ENCODE measurements around the gene TP53TG5.
A peak's percentile ranks its signal among the peaks of the same experiment; 100 is the strongest.
"Not testable (repeated sequence)": the region's sequence is repeated elsewhere in the genome, so short reads cannot be mapped to it uniquely, and the experiment has no call there.

The TP53TG5 gene

DNA sequence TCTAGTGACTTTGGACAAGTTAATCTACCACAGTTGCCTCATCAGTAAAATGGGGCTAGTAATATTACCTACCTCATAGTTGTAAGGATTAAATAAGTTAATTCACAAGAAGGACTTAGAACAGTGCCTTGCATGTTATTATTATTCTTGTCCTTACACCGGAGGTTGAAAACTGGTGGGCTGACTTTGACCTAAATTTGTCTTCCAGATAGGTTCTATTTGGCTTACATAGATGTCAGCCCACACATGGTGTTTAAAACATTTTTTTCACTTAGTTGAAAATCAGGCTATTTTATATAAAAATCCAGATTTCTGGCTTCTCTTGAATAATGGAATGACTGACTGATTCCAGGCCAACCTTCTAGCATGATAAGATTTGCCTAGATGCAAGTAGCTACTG lies 11.9 kb downstream of the TP53TG5 start:
- no peak for DNase-seq (ENCODE audit: low spot score)

DNA sequence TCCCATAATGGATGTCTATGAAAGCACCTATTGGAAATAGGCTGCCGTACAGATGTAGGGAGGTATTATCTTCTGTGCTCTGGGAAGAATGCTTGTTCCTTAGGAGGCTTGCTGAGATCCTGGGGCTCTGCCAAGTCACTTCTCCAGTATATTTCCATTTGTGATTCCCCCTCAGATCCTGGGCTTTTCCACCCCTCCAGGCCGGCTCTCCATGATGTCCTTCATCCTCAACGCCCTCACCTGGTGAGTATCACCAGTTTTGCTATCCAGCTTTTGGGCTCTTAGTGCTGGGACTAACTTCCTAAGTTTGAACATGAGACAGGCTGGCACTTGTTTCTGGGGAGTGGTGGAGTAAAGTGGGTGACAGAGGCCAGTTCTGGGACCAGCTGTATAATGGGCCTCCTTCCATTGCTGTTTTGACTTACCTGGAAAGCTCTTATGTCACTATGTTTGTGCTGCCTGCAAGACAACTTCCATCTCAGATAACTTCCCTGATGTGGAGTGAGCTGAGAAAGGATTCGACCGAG lies 12.6 kb downstream of the TP53TG5 start:
- DNase-seq (ENCODE audit: low spot score) = no peak

DNA sequence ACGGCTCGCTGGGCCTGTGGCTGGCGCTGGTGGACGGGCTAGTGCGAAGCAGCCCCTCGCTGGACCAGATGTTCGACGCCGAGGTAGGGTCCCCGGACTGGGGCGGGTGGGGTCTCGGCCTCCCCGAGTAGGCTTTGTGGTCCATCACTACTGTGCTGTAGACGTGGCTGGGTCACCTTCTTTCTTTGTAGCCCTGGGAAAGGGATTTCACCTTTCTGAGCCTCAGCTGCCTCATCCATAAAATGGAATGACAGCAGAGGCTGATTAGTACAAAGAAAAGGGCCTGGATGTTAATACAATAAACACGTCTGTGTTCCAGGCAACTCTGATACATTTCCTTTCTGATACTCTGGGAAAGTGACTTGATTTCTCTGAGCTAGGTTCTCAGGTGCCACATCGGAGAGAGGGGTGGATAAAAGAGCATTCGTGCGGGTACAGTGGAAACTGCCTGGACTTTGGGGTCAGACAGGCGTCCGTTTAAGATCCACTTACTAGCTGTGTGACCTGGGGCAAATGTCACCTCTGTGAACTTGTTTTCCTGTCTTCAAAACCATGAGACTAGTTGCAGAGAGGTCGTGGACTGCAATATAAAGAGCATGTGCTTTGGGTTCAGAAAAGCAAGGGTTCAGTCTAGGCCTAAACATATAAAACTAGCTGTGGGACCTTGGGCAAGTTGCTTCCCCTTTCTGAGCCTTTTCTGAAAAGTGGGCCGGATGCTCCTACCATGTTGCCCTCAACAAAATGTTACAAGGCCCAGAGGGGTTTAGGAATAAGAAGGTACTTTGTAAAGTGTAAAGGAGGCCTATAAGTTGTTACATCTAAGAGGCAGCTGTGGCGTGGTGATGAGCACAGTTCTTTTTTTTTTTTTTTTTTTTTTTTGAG lies 14.3 kb downstream of the TP53TG5 start:
- DNase-seq (ENCODE audit: low spot score) = no peak

DNA sequence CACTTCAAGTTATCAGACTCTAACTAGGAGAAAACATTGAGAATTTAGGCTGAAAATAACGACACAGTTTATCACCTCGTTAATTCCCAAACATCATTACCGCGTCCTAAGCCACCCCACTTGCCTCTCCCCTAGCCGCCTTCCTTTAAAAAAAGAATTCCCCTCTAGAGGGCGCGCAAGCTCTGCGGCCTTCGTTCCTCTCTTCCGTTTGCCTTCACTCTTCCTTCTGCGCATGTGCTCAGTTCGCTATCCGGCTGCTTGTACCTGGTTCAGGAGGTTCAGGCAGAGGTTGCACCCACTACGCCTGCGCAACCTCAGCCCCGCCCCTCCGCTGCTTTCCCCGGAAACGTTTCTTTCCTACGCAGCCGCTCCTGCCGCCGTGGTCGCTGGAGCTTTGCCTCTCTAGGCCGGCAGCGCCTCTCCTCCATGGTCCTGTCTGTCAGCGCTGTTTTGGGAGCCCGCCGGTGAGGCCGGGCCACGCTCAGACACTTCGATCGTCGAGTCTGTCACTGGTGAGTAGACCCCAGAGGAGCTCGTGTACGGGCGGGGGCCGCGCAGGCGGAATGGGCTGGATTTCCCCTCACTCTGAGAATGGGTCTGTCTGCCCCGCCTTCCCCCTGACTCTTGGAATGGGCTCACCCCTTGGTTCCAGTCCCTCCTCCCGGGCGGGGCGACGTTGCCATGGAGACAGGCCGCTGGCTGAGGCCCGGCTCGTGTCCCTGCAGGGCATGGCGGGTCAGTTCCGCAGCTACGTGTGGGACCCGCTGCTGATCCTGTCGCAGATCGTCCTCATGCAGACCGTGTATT lies 15.1 kb downstream of the TP53TG5 start, which contains the start of gene SYS1:
SYS1 (plus strand) TSS at position 353 of the 807 bp plus-strand sequence; CDS start at position 729, 376 bp downstream.
- peak; percentile 99 for DNase-seq (ENCODE audit: low spot score)

DNA sequence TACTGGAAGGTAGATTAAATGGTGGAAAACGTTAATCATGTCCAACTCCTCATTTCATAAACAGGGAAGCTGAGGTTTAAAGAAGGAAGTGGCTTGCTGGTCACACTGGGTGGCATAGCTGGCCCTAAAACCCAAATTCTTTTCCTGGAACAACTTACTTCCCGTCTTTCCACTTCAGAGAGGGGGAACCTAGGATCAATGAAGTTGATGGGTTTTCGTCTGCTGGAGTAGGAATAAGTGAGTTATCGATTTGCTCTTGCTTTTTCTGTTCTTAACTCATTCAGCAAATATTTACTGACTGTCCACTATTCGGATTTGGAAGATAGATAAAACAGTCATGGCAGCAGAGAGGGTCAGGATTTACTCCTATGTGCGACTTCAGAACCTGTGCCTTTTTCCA lies 16.3 kb downstream of the TP53TG5 start:
- peak; percentile 6 for DNase-seq (ENCODE audit: low spot score)

DNA sequence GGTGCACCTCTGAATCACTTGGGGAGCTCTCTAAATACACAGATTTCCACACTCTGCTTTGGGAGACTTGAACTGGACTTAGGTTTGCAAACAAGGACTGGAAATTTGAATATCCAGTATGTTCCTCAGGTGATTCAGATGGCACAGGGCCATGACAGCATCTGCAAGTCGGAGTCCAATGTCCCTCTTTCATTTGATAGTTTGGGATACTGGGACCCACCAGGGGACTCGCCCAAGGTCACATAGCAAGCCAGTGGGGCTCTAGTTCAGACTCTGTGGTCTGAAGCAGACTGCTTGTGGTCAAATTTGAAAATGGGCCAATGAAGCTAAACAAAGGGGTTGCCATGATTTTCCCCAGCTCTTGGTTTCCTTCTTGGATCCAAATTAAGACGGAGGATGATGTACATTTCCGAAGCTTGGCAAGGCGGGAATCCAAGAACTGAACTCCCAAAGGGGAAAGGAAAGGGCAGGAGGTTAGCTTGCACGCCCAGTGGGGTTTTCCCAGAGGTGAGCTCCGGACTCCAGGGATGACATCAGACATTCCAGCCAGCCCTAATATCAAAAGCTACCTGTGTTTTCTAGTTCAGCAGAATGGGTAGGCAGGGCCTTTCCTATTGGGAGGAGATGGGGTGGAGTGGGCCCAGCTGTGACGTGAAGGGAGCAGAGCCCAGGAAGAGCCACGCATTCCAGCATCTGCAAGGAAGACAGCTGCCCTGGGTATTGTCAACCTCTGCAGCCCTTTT lies 18.5 kb downstream of the TP53TG5 start:
- DNase-seq (ENCODE audit: low spot score) = no peak

DNA sequence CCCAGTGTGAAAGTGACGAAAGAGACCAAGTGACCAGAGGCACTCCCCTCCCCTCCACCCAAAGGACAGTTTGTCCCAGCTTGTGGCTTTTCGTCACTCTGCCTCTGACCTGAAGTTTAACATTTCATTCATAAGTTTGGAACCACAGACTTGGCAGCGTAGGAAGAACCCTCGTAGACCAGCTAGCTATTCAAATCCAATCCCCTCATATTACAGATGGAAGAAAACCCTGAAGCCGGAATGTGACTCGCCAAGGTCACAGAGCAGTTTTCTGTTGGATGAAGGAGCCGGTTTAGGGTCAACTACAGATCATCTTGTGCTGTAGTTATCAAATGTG lies 19.1 kb downstream of the TP53TG5 start:
- no peak for DNase-seq (ENCODE audit: low spot score)

DNA sequence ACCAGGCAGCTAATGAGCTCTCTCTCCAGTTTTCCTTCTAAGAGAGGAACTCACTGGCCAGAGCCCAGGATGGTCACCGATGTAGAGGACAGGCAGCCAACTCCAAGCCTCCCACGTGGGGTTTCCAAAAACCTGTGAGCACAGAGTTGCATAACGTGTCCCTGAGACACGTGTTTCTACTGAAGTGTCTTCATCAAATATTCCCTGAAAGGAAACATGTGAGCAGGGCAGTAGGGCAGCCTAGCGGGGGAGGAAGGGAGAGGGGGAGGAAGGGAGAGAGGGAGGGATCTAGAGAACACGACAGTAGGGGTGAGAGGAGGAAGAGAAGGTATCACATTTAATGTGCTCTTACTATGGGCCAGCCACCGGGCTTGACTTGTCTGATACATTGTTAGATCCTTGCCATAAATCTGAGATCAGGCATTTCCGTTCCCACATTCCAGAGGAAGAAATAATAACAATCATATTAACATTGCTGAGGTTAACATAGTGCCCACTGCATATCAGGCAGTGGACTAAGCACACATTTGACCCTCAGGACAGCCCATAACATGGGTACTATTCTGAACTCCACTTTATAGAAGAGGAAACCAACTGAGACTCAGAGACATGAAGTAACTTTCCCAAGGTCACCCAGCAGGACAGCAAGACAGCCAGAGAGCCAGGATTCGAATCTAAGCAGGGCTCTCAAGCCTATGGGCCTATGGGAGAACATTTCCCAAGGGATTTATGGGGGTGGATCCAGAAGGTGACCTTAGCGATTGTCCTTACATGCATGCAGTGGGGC lies 19.6 kb downstream of the TP53TG5 start:
- no peak for DNase-seq (ENCODE audit: low spot score)

DNA sequence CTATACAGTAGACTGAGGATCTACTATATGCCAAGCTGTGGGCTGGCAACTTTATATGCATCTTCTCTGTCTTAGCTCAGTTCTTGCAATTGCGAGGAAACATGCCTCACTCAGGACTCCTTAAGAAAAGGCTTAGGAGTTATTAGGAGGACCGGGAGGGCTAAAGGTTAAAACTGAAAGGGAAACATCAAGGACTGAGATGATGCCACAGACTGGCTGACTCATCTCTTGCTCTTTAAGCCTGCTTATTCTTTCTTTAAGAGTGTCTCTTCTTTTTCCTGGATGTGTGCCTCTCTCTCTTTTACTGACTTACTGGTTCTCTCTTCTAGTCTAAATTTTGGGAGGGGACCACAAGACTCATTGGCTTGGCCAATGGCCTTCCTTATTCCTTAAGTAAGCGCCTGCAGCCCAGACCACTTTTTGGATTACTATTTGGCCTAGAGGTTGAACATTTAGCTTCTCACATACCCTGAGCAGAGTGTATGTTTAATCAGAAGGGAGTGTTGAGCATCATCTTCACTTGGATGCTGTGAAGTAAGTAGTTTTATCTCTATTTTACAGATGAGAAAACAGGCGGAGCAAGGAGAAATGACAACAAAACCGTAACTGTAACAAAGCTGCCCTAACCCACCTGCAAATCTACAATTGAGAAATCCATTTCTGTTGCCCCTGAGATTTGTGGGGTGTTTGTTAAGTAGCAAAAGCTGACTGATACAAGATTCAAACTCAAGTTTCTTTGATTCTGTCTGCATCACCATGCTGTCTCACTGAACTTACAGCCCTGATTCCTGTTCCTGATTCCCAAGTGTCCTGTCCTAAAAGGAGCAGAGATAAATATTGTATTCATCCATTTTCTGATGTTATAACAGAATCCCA lies 22.7 kb downstream of the TP53TG5 start:
- no peak for DNase-seq (ENCODE audit: low spot score)

DNA sequence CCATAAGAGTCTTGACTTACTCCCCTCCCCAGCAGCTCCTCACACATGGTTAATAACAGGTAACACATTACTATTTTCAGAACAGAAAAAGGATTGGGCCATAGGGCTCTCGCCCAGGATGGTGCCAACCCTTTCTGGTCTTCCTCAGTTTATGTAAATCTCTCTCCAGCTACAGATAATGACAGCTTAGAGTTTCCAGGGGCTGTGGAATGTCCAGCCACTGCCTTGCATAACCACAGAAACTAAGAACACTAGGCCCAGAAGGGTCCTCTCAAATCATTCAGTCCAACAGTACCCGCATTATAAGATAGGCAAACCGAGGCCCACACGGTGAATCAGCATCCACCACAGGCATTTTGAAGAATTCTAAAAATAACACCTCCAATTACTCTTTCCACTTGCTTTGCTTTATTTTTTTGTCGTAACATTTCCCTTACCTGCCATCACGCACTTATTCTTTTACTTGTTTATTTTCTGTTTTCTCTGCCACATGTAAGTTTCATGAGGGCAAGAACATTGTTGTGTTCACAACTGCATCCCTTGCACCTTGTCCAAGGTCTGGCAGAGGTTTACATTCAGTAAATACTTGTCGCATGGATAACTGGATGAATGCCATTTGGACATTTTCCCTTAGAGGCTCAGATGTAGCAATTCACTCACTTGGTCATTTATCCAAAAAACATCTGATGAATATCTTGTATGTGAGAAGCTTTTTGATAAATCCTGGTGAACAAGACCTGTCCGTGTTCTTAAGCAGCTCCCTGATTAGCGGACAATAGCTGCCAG lies 23.5 kb downstream of the TP53TG5 start:
- no peak for DNase-seq (ENCODE audit: low spot score)

DNA sequence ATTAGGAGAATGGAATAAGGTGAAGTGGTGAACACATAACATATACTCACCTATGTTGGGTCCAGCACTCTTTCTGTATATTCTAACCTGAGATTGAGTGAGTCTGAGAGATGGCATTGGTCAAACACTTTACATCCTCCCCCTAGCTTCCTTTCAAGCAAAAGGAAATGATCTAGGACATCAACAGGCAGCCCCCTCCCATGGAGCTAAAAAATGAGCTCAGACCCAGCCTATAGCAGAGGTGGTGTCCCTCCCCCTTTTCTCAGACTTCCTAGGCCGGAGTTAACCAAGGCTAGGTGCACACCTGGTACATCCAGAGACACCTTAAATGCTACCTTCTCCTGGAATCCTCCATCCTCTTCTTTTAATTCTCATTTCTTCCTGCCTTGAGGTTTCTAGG lies 24.4 kb downstream of the TP53TG5 start:
- no peak for DNase-seq (ENCODE audit: low spot score)

DNA sequence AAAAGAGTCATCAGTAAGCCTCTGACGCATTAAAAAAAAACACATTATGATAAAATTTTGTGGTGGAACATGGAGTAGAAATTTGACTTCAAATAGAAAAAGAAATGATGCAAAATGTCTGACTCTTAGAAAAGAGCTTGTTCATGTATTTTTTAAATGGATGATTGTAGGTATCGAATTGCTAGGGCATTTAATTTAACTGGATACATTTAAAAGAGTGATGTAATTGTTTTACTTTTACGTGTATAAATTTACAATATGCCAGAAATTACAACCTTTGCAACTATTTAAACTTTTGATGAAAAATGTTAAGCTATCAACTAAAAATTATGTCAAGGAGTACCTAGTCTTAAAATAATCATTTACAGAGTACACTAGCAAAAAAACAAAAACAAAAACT lies 25.4 kb downstream of the TP53TG5 start:
- DNase-seq (ENCODE audit: low spot score) = no peak

DNA sequence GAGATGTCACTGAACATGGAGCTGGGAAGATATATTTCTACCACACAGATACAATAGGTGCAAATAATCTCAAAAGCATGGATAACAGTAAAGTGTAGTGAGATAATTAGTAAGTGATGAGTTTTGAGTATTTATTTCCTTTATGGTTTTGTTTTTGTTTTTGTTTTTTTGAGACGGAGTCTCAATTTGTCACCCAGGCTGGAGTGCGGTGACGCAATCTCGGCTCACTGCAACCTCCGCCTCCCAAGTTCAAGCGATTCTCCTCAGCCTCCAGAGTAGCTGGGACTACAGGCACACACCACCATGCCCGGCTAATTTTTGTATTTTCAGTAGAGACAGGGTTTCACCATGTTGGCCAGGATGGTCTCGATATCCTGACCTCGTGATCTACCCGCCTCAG lies 27.3 kb downstream of the TP53TG5 start:
- DNase-seq (ENCODE audit: low spot score) = not testable (repeated sequence)

DNA sequence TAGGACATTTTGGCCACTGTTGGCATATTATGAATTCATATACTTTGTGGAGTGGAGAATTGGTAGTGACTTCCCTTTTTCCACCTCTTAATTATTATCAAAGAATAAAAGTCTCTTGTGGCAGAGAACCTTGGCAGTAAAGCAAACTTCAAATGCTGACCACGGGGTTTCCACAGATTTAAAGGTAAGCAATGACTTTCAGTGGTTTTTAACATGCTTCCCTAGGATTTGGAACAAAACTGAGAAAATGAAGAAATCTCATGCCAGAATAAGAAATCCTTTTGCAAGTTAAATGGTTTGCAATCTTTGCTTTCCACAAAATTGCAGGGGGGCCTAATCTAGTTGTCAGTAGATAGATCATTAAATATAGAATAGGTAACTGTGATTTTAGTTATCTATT lies 27.9 kb downstream of the TP53TG5 start:
- DNase-seq (ENCODE audit: low spot score) = no peak

DNA sequence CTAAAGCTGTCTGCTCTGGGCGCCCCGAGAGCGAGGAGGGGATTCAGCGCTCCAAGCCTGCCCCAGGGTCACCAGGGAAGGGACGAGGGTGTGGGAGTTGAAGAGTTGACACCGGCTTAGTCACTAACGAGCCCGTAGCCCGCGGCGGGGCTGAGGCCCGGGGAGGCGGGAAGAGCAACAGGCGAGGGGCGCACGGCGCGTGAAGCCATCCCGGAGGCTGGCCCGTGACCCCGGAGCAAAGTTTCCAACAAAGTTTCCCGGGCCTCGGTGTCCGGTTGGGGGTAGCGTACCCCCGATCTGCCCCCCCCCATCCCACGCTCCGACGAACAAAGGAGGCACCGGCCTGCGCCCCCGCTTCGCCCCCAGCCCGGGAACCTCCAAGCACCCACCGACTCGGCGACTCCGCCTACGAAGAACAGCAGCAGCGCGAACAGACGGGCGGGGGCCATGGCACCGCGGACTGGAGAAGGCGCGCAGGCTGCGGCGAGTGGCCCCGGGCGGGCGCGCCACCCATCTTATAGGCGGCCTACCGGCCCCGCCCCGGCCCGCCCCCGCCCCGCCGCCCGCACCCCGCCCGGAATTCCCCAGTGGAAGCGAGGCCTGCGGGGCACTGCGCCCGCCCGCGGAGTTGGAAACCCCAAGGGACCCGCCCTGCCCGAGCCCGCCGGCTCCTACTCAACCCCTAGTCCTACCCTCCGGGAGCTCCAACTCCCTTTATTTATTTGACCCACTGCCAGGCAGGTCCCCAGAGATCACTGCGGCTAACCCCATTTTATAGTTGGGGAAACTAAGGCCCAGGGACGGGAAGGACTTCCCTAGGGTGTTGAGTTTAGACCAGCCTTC lies 30.0 kb downstream of the TP53TG5 start, which contains the start of gene SDC4:
SDC4 (minus strand) TSS at position 489 of the 843 bp plus-strand sequence; CDS start at position 449, 40 bp downstream.
- no peak for DNase-seq (ENCODE audit: low spot score)

DNA sequence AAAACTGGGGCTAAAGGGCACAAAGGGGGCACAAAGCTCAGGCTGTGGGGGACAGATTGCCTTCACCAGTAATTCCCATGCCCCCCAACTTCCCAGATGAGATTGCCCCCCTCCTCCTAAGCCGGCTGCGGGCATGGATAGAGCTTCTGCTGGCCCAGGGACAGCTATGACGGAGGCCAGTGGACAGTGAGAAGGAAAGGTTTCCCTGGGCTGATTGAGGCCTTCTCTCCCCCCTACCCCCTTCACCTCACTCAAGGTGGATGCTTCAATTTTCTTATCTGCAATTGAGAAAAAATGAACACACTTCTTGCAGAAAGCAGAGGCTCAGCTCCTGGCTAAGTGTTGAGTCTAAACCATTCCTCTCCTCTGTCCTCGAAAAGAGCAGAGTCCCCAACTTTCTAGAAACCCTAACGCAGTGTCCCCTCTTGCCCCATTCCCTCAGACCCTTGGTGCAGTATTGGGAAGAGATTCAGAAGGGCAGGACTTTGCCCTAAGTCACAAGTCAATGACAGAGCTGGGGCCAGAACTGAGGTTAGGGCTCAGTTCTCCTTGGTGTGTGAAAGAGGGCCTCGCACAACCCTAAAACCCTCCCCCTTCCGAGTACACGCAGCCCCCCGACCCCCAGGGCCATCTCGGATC lies 30.7 kb downstream of the TP53TG5 start:
- no peak for DNase-seq (ENCODE audit: low spot score)

DNA sequence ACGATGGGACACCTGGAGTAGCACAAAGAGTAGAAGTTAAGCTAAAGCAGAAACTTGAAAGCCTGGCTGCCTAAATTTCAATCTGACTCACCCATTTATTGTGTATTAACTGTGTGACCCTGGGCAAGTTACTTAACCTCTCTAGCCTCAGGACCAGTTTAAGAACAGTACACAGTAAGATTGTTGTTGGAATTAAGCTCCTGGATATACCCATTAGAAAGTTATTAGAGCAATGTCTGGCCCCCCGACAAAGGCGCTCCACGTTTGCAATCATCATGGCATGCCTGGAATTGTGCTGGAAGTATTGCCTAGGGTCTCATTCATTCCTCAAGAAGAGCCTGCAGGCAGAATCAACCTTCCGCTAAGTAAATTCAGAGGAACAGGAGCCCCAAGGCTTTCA lies 31.3 kb downstream of the TP53TG5 start:
- no peak for DNase-seq (ENCODE audit: low spot score)

DNA sequence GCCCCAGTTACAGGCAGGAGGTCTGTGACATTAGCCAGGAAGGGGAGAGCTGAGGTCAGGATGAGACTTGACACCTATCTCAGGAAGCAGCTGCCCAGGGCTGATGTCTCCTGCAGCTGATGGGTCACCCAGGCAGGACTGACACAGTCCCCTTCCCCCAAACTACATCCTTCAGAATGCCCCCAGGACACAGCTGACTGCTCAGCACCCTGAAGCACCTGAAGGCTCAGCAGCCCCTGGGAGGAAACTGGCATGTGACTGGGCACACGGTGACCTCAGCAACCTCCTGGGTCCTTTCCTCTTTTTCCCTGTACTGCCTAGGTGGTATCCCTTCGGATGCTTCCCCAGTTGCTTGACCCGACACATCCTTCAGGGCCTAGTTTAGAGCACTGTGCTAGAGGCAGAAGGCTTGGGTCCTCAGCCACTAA lies 31.8 kb downstream of the TP53TG5 start:
- no peak for DNase-seq (ENCODE audit: low spot score)

All from left forelimb (tissue), 1 donor.